Middle frontal gyrus (tissue), 1 donor: ENCODE measurements around the gene PRKN.
"Not testable (repeated sequence)": the region's sequence is repeated elsewhere in the genome, so short reads cannot be mapped to it uniquely, and the experiment has no call there.

Experiments used
- DNase-seq: peaks from one replicate; pipeline ENCODE4 v3.0.0-alpha.2; 2015; ENCODE audit warnings: low spot score; ENCODE audit errors: extremely low spot score

PRKN gene

DNA sequence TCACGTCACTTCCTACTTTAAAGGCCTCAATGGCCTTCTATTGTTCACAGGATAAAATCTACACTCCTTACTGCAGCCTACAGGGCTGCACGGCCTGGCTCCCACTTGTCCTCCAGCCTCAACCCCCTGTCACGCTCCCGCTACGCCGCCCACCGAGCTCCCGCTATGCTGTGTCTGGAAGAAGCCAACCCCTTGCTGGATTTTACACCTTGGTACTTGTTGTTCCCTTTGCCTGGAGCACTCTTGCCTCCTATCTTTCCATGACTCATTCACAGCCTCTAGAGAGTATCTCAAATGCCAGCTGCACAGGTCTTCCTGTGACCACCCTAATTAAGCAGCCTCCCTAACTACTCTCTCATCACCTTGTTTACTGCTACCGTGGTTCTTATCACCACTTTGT, 259.9 kb downstream of the PRKN start:
- no peak for DNase-seq

DNA sequence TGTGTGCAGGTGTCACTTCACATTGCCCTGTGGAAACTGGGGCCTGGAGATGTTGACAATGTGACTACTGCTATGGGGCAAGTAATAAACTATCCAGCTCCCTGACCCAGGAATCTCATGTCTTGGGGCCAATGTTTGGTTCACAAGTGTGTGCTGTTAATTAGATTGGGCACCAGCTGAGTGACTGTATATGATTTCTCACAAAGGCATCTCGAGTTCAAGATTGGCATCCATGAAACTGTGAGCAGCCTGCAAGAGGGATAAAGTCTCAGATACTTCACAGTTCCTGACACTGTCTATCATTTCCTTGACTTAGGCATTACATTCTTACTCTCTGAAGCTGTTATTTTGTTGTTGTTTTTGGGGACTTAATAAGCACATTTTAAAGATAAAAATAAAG, 264.0 kb downstream of the PRKN start:
- DNase-seq = no peak

DNA sequence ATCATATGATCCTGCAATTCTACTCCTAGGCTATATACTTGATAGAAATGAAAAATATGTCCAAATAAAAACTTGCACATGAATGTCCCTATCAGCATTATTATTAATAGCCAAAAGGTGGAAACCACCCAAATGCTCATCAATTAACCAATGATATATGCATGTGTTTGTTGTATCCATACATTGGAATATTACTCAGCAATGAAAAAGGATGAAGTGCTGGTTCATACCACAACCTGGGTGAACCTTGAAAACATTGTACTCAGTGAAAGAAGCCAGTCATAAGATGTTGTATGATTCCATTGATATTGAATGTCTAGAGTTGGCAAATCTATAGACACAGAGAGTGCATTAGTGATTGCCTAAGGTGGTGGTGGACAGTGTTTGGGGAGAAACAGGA, 267.6 kb downstream of the PRKN start:
- no peak for DNase-seq

- DNase-seq = no peak
Measured at GRCh38 chr6:162450358-162450757, 277.2 kb downstream of the PRKN start.

DNA sequence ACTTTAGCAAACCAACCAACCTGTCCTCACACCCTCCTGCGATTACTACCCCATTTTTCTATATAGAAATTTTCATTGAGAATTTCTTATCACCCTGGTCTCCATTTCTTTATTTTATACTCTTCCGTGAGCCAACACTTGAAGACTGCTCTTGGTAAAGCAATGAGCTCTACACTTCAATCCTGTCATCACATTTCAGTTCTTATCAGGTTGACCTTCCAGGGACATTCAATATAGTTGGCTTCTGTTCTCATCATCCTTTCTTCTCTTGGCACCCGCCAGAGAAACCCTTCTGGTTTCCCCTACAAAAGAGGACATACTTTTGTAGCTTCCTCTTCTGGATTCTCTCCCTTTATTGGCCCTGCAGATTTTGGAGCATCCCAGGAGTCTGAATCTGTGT, 279.3 kb downstream of the PRKN start:
- no peak for DNase-seq

GRCh38 chr6:162443101-162443500, 284.5 kb downstream of the PRKN start:
- no peak for DNase-seq

DNA sequence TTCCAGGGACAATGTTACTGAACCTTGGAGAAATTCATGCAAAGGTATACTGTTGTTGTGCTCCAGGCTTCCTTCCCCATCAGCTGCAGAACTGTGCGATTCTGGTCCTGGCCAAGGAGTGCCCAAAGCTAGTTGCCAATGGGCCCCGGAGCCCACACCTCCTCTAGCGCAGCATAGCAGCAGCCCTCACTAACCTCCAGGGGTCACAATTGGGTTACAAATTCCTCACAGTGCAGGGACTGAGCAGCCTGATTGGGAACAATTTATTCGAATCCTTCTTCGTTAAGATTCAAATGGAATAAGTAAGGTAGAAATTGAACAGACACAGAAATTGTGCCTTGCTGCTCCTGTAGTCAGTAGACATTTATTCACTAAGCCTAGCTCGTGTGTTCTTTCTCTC, 284.9 kb downstream of the PRKN start:
- peak; percentile 19 for DNase-seq

- no peak for DNase-seq
Measured at GRCh38 chr6:162441991-162442390, 285.6 kb downstream of the PRKN start.

DNA sequence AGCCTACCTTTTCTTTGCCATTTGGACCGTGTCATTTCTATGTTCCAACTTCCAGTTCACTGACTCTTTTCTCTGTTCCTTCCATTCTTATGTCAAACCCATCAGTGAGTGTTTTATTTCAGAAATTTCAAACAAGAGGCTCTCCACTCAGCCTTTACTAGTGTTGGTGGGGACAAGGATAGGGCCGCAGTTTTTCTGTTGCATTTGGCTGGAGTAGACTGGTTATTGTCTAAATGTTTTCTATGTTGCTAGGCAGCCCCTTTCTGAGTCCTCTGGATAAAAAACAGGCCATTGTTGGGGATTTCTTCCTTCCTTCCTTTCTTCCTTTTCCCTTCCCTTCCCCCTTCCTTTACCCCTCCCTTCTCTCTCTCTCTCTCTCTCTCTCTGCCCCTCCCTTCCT, 288.6 kb downstream of the PRKN start:
- DNase-seq = no peak

DNA sequence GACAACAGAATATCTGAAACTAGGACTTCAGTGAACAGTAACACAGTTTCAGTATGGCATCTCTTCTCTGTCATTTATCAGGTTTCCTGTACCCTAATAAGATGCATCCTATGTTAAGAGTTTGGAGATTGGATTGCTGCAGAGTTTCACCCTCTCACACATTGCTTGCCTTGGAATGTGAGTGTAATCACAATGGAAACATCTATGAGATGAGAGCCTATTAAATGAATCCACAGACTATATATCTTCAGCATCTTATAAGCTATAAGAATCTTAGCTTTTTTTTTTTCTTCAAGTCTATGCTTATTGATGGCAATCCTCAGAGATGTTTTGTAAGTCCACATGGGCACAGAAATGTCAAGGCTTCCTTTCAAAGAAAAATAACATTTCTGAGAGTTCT, 292.5 kb downstream of the PRKN start:
- DNase-seq = no peak

DNA sequence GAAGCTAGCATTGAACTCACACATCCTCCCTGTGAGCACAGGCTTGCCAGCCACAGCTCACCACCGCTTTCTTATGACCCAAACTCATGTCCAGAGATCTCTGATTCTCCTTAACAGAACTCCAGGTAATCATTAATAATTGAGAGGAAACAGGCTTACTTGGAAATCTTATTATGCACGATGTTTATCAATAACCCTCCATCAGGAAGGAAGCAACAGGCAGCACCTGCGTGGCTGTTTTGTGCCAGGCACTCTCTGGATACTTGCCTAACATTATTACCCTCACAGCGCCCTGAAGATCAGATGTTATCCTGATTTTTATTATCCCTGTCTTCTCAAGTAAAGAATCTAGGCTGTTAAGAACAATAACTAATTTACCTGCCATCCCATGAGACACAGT, 306.6 kb downstream of the PRKN start:
- no peak for DNase-seq

- no peak for DNase-seq
Measured at GRCh38 chr6:162416831-162417537, 310.6 kb downstream of the PRKN start.

DNA sequence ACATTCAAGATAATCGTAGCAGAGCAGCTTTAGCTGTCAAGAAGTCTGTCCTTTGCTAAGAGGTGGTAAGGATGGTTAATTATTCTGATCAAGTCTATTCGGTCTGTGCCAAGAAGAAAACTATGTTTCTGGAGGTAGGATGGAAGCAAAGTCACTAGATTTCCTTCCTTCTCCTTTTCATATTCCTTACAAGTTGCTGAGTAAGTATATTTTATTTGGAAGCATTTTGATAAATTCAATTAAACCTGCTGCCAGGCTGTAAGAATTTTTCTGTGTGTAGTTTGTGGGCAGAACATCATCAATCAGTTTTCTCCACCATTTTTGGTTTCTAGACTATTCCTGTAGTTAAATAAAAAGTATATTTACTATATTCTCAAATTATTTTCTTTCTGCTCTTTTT, 311.3 kb downstream of the PRKN start:
- no peak for DNase-seq

GRCh38 chr6:162409741-162410691, 317.6 kb downstream of the PRKN start:
- no peak for DNase-seq

DNA sequence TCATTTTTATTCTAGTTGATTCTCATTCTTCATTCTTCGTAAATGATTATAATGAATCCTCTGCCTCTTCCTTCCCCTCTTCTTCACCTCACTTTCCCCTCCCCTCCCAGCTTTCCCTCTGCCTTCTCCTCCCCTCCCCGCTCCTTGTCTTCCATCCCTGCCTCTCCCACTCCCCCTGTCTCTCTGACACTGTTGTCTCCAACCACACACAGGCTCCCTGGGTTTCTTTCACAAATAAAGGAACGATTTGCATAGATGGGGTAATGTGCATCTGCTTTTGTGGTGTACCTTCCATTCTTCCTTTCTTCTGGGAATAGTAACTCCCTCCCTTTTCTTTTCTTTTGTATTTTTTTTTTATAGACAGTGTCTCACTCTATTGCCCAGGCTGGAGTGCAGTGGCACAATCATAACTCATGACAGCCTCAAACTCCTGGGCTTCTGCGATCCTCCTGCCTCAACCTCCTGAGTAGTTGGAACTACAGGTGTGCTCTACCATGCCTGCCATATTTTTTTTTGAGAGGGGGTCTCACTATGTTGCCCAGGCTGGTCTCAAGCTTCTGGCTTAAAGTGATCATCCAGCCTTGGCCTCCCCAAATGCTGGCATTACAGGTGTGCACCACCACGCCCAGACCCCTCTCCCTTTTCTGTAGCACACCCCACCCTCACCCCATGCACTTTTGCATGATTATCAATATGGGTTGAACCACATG, 318.6 kb downstream of the PRKN start:
- no peak for DNase-seq

DNA sequence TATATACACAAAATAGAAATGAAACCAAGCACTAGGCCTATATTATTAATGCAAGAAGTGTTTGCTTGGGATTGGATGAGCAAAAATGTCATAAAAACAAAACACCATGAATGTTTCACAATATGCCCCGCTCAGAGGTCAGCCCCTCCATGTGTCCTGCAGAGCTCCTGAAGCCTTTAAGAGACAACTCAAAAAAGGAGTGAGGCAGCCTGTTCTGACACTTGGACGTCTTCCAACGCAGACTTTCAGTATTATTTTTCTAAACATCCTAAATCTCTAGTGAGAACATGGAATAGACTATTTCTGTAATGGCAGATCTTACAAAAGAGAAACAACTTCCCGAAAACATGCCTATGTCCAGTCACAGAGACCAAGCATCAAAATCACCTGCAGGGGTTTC, 322.6 kb downstream of the PRKN start:
- no peak for DNase-seq

DNA sequence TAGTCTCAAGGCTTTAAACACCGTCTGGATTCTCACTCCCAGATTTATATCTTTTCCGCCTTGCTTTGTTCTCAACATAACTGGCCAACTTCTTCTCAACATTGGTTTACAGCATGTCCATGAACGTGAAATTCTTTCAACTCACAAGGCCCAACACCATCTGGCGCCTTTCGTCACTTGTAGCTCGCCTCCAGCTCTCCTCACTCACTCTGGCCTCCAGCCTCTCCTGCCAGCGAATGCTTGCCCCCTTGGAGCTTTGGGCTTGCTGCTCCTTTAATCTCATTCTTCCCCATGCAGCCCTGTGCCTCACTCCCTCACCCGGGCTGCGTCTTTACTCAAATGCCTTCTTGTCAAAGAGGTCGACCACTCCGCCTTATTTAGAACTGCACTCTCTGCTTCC, 324.5 kb downstream of the PRKN start:
- DNase-seq = no peak

DNA sequence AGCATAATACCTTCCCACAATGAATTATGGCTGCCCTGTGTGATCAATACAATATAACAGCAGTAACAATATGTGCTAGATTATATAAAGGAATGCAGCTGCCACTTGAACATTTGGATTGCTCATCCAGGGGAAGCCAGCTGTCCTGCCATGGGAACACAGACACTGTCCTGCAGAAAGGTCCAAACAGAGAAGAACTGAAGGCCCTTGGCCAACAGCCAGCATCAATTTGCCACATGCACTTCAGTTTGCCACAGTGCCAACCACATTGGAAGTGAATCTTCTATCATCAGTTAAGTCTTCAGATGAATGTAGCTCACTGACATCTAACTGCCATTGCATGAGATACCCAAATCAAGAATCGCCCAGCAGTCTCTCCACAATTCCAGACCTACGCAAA, 332.4 kb downstream of the PRKN start:
- DNase-seq = no peak

DNA sequence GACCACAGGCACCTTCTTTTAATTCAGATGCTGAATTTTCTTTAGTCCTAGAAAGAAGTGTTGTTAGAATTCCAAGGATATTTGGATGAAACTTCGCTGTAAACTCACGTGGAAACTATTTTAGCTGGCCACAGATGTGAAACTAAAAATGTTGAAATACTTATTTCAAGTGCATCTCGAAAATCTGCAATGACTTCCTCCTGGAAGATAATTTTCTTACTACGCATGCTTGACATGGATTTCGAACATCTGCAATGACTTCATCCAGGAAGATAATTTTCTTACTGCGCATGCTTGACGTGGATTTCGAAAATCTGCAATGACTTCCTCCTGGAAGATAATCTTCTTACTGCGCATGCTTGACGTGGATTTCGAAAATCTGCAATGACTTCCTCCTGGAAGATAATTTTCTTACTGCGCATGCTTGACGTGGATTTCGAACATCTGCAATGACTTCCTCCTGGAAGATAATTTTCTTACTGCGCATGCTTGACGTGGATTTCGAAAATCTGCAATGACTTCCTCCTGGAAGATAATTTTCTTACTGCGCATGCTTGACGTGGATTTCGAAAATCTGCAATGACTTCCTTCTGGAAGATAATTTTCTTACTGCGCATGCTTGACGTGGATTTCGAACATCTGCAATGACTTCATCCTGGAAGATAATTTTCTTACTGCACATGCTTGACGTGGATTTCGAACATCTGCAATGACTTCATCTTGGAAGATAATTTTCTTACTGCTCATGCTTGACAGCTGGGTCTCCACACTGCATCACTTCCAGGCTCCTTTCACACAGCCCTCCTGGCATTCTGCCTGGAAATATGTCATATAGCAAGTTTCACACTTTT, 336.4 kb downstream of the PRKN start:
- not testable (repeated sequence) for DNase-seq

DNA sequence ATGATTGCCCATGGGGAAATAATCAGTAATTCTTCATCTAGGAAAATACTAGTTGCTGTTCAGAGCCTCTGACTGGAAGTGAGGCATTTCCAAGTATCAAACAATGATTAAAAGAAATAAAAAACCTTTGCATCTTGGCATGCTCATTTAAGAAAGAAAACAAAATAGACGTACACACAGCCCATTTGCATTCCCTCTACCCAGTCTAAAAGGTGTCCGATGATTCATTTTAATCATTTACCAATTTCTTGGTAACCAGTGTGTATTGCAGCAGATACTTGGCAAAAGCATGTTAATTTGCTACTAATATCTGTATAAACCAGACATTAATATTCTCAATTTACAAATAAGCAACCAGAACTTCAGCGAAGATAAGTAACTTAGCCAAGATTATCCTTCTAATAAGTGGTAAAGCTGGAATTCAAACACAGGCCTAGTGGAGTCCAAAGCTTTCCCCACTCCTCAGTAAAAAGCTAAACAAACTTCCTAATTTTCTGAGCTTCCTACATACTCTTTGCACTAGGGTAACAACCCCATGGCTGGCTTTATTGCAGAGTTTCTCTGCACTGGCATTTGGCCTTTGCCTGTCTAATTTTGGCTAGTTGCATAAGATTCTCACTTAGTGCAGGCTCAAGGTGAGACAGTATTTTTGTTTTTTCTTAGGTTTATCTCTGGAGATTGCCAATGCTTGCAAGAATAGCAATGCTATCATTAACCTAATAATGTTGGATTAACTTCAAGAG, 338.1 kb downstream of the PRKN start:
- DNase-seq = no peak
